Bronchial epithelial cell (primary cell): Measurements from ENCODE around the gene LBHD2. TPM values are rescaled to one million over a fixed set of nuclear protein-coding genes. Genes with fewer than 3 reads are reported as not detected.

Source experiments
- DNase-seq: peaks from one replicate; pipeline ENCODE4 v3.0.0-alpha.2; 2010; ENCODE audit warnings: low read depth
- FAIRE-seq: peaks from 2 replicates; lab custom pipeline; 2011; peaks lifted over from hg19 to GRCh38; lab: Jason Lieb, UNC
- H3K27me3 ChIP-seq: 2 replicates; pipeline ENCODE4 v1.5.1; 2011; ENCODE audit warnings: low read length; ENCODE audit not compliant: control insufficient read depth, insufficient read depth
- H3K36me3 ChIP-seq: 2 replicates; pipeline ENCODE4 v1.5.1; 2011; ENCODE audit warnings: low read length; ENCODE audit not compliant: control insufficient read depth, insufficient read depth
- H3K4me3 ChIP-seq: 2 replicates; pipeline ENCODE4 v1.5.1; 2011; ENCODE audit warnings: mild to moderate bottlenecking, low read depth, low read length, control low read depth
- total RNA-seq: library from RNA; depleted of rRNA; stranded (reverse); fragments of >200 nt; gene quantifications from 2 replicates; pipeline ENCODE4 v1.2.1, GENCODE V29; 2014
- TF ChIP-seq, protein P1 (sequence below): IDR thresholded peaks from 2 replicates; pipeline ENCODE4 v1.5.1; 2011; ENCODE audit warnings: mild to moderate bottlenecking, moderate library complexity, low read length, control low read depth, inconsistent platforms; ENCODE audit not compliant: insufficient read depth, severe bottlenecking

The LBHD2 gene
- total RNA-seq, 1 donor from 2014 or later: not detected

DNA sequence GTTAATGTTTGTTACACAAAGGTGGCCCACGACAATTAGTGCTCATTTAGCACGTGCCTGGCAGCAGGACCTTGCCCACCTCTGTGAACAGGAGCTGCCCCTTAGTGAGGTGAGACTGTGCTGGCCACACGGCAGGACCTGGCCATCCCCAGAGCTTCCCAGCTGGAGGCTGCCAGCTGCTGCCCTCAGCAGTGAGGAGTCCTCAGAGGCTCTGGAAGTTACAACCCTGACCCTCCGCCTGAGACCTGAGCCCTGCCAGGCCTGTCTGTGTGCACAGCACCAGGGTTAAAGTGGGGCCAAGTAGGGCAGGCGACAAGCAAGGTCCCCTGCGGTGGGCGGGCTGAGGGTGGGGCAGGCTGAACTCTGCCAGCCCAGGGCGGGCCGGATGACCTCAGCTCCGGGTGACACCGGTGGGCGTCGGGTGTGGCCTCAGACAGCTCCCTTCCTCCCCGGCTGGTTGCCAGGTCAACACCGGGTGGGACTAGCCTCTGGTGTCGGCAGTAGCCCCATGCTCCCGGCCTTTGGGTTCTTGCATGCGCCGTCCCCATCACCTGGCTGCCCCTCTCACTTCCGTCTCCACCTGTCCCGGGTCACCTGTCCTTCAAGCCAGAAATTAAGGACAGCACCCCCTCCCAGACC is 9.2 kb upstream of the LBHD2 start:
- H3K27me3 ChIP-seq: no peaks in the 10 kb centered on the region
- DNase-seq (no peak), FAIRE-seq (no peak)
- peak overlapping the region; percentile 30 for H3K4me3 ChIP-seq
- H3K36me3 ChIP-seq: no peaks in the 10 kb centered on the region
- TF ChIP-seq, protein P1, sequence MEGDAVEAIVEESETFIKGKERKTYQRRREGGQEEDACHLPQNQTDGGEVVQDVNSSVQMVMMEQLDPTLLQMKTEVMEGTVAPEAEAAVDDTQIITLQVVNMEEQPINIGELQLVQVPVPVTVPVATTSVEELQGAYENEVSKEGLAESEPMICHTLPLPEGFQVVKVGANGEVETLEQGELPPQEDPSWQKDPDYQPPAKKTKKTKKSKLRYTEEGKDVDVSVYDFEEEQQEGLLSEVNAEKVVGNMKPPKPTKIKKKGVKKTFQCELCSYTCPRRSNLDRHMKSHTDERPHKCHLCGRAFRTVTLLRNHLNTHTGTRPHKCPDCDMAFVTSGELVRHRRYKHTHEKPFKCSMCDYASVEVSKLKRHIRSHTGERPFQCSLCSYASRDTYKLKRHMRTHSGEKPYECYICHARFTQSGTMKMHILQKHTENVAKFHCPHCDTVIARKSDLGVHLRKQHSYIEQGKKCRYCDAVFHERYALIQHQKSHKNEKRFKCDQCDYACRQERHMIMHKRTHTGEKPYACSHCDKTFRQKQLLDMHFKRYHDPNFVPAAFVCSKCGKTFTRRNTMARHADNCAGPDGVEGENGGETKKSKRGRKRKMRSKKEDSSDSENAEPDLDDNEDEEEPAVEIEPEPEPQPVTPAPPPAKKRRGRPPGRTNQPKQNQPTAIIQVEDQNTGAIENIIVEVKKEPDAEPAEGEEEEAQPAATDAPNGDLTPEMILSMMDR: no peak

DNA sequence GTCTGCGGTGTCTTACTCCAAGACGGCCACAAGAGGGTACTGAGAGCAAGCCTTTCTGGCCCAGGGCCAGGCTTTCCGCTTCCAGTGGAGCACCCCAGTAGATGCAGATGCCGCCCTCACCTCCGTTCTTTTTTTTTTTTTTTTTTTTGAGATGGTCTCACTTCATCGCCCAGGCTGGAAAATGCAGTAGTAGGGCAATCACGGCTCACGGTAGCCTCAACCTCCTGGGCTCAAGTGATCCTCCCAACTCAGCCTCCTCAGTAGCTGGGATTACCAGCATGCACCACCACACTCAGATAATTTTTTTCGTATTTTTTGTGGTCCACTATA is 5.6 kb upstream of the LBHD2 start:
- TF ChIP-seq, protein P1: peak; percentile 87
- peak; percentile 67 for DNase-seq
- H3K36me3 ChIP-seq: no peaks in the 10 kb centered on the region
- H3K4me3 ChIP-seq: no peak overlapping the region
- no peaks in the 10 kb centered on the region for H3K27me3 ChIP-seq
- FAIRE-seq: no peak

DNA sequence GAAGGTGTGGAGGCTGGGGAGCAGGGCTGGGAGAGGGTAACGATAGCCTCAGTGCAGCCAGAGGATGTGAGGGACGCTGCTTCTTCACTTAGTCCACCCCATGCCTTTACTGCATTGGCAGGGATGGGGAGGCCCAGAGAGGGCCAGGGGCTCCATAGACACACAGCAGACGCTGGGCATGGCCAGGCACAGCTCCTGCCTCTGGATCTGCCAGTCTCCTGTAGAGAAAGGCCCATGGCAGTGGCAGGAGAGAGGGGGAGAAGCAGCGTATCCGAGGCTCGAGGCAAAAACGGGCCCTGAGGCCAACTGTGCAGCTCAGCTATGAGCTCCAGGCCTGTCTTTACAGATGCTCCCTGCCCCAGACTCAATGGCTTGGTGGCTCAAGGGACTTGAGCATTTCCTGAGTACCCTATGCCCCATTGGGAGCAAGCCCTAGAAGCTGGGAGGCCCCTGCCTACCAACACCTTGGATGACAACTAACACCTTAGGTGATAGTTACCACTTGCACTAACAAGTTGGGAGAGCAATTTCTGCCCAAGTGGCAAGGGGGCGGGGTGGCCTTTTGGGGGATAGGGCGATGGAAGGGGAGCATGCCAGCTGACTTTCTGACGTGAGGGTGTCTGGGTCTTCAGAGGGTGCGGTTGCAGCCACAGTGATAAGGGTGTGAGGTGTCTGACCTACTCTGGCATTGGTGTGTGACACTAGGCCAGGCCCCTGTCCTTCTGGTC is 5.0 kb upstream of the LBHD2 start:
- TF ChIP-seq, protein P1: no peak
- H3K36me3 ChIP-seq: no peaks in the 10 kb centered on the region
- no peak overlapping the region for H3K4me3 ChIP-seq
- H3K27me3 ChIP-seq: no peaks in the 10 kb centered on the region
- DNase-seq (no peak), FAIRE-seq (no peak)

DNA sequence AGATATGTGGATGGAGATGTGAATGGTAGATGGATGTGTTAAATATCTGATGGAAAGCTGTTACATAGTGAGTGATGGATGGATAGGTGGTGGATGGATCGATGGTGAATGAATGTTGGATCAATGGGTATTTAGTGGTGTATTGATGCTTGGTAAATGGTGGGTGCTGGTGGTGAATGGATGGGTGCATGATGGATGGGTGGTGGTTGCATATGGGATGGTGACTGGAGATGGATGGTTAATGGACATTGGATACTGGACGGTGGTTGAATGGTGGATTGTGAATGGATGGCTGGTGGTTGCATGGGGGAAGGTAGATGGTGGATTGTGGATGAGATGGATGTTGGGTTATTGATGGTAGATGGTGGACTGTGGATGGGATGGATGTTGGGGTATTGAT is 2.1 kb upstream of the LBHD2 start:
- FAIRE-seq: no peak
- Histone ChIP-seq H3K36me3 (no peaks in the 10 kb centered on the region), H3K27me3 (peaks cover 13% of the 10 kb centered on the region), H3K4me3 (no peak overlapping the region)
- DNase-seq: no peak
- TF ChIP-seq, protein P1: no peak

DNA sequence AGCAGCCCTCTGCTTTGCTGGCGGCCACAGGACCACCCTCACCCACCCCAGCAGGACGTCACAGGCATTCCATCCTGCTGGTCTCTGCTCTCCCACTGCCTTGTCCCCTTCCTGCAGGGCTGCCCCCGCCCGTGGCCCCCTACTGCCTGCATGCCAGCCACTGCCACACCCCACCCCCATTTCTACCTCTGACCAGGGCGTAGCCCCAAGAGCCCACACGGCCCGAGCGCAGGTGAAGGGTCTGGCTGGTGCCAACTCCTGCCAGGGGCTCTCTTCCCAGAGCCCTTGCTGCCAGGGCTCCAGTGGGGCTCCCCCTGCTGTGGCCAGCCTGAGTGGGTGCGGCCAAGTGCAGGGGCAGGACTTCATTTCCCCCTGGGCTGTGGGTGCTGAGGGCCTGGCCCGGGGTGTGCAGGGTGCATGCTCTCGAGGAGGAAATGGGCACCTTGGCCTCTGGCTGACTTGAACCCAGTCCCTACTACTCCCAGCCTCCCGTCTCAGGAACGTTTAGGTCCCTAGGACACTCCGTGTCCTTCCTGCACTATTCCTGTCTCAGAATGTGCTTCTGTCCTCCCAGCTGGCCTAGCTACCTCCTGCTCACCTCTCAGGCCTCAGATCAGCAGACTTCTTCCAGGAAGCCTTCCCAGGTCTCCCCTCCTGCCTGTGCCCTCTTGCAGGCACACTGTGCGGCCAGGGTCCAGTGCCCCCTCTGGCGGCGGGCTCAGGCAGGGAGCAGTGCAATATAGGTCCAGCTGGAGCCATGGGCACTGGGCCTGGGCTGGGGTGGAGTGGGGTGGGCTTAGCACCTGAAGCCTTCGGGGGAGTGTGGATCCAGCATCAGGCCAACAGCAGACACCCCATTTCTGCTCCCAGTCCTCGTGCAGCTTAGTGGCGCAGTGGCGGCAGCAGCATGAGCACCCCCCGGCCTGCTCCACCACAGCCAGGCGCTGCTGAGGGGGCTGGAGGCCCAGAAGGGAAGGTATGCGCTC is 1.4 kb downstream of the LBHD2 start:
- TF ChIP-seq, protein P1: peak; percentile 9
- no peak for FAIRE-seq
- H3K36me3 ChIP-seq: no peaks in the 10 kb centered on the region
- no peak for DNase-seq
- H3K4me3 ChIP-seq: no peak overlapping the region
- peaks cover 21% of the 10 kb centered on the region for H3K27me3 ChIP-seq
